Measurements from ENCODE around the gene PIK3C2B.

PIK3C2B gene

GRCh38 chr1:204494281-204495077 is at the start of gene PIK3C2B:
TSS of gene PIK3C2B (minus strand) at chr1:204494805. CDS start at chr1:204469802, 25,003 bp downstream.
- H3K4me3 ChIP-seq (ENCODE audit: low read depth, low read length): peak within 1 kb of the TSS; percentile 93
- peak; percentile 55 for TF ChIP-seq CTCF (IDR thresholded peaks at IDR 0.05; ENCODE audit: low read depth, low read length, missing control alignments)
- no peak for DNase-seq (ENCODE audit: low read depth)

- TF ChIP-seq CTCF (IDR thresholded peaks at IDR 0.05; ENCODE audit: low read depth, low read length, missing control alignments): no peak
- peak; percentile 35 for DNase-seq (ENCODE audit: low read depth)
- no peak overlapping the region for H3K4me3 ChIP-seq (ENCODE audit: low read depth, low read length)
Observed at GRCh38 chr1:204544321-204544720, 49.7 kb upstream of the PIK3C2B start.

DNA sequence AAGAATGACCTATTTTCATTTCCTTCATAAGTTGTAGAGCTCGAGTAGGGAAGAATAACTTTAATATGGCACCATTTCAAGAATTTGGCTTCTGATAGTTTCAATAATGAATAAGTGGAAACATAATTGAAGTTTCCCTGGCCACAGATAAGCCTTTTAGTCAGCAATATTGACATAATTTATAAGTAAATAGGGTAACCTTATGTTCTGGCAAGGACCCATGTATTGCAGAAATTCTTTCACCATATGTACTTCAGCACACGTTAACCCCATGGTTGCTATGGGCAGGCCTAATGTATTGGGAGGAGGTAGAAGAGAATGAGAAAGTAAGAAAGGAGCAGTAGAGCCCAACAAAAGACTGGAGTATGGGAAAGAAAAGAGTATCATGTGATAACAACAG is 47.0 kb upstream of the PIK3C2B start:
- no peak for DNase-seq (ENCODE audit: low read depth)
- H3K4me3 ChIP-seq (ENCODE audit: low read depth, low read length): no peak overlapping the region
- no peak for TF ChIP-seq CTCF (IDR thresholded peaks at IDR 0.05; ENCODE audit: low read depth, low read length, missing control alignments)

GRCh38 chr1:204532832-204533231 is 38.2 kb upstream of the PIK3C2B start:
- no peak for TF ChIP-seq CTCF (IDR thresholded peaks at IDR 0.05; ENCODE audit: low read depth, low read length, missing control alignments)
- no peak for DNase-seq (ENCODE audit: low read depth)
- H3K4me3 ChIP-seq (ENCODE audit: low read depth, low read length): no peak overlapping the region

DNA sequence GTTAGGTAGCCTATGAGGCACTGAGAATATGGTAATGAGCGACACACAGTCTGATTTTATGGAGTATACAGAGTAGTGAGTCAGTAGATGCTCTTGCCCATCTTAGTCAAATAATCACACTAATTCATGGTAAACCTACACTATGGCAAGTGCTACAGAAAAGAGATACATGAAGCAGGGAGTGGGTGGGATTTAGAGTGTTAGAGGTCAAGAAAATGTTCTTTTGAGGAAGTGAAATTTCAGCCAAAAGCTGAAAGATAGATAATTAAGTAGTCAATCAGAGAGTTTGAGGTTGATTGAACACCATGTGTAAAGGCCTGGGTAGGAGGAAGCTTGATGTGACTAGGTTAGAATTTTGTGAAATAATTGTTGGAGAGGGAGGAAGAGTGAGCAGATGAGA is 36.3 kb upstream of the PIK3C2B start:
- H3K4me3 ChIP-seq (ENCODE audit: low read depth, low read length): no peak overlapping the region
- TF ChIP-seq CTCF (IDR thresholded peaks at IDR 0.05; ENCODE audit: low read depth, low read length, missing control alignments): no peak
- peak; percentile 71 for DNase-seq (ENCODE audit: low read depth)

DNA sequence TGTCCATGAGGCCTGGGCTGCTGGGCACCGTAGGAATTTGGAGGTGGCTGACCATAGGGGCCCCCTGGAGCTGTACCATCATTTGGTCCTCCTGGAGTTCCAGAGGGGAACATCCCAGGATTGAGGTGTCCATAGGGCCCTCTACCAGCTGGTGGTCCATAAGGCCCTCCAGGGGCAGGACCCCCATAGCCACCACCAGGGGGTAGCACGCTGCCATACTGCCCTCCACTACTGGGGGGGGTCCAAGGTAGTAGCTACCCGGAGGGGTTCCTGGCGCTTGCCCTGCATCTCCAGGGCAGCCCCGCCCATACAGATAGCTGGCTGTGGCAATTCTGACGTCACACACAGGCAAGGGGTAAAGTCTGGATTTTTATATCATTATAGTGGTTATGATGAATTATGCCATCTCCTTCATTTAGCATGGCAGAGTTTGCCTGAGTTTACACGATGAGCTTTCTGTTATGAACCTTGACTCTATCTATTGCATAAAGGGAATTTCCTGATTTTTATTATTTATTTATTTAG is 34.8 kb upstream of the PIK3C2B start:
- no peak overlapping the region for H3K4me3 ChIP-seq (ENCODE audit: low read depth, low read length)
- peak; percentile 17 for TF ChIP-seq CTCF (IDR thresholded peaks at IDR 0.05; ENCODE audit: low read depth, low read length, missing control alignments)
- no peak for DNase-seq (ENCODE audit: low read depth)

GRCh38 chr1:204528677-204529076 is 34.1 kb upstream of the PIK3C2B start:
- DNase-seq (ENCODE audit: low read depth): no peak
- no peak overlapping the region for H3K4me3 ChIP-seq (ENCODE audit: low read depth, low read length)
- no peak for TF ChIP-seq CTCF (IDR thresholded peaks at IDR 0.05; ENCODE audit: low read depth, low read length, missing control alignments)

Data from GM12864 (cell line).